Measurements from ENCODE around the gene ATG101. TPM values are rescaled to one million over a fixed set of nuclear protein-coding genes. Genes with fewer than 3 reads are reported as not detected.

Gene ATG101
- polyA plus RNA-seq (ENCODE audit: insufficient read length): 22.0 TPM

GRCh38 chr12:52069327-52070184, at the start of gene ATG101:
Gene ATG101 (plus strand): TSS chr12:52069978. CDS start chr12:52073651, 3,673 bp downstream.
- DNase-seq: peak; percentile 94

- DNase-seq: no peak
Observed at GRCh38 chr12:52020539-52021336, 49.0 kb upstream of the ATG101 start.

GRCh38 chr12:52022841-52023181, 47.0 kb upstream of the ATG101 start:
- no peak for DNase-seq

GRCh38 chr12:52023182-52023975, 46.4 kb upstream of the ATG101 start:
- peak; percentile 77 for DNase-seq

- DNase-seq: no peak
Observed at GRCh38 chr12:52023976-52024688, 45.6 kb upstream of the ATG101 start.

GRCh38 chr12:52024845-52025230, 44.9 kb upstream of the ATG101 start:
- no peak for DNase-seq

GRCh38 chr12:52026263-52026662, 43.5 kb upstream of the ATG101 start:
- no peak for DNase-seq

- DNase-seq: no peak
Observed at GRCh38 chr12:52027085-52027843, 42.5 kb upstream of the ATG101 start.

- DNase-seq: no peak
Observed at GRCh38 chr12:52029685-52030084, 40.1 kb upstream of the ATG101 start.

GRCh38 chr12:52032446-52032803, 37.4 kb upstream of the ATG101 start:
- peak; percentile 87 for DNase-seq

- DNase-seq: peak; percentile 97
Observed at GRCh38 chr12:52032804-52033445, 36.9 kb upstream of the ATG101 start.

- no peak for DNase-seq
Observed at GRCh38 chr12:52033446-52034140, 36.2 kb upstream of the ATG101 start.

GRCh38 chr12:52035190-52035589, 34.6 kb upstream of the ATG101 start:
- peak; percentile 86 for DNase-seq

- no peak for DNase-seq
Observed at GRCh38 chr12:52035926-52036325, 33.9 kb upstream of the ATG101 start.

GRCh38 chr12:52036587-52037171, 33.1 kb upstream of the ATG101 start:
- DNase-seq: peak; percentile 92

GRCh38 chr12:52037248-52037861, 32.4 kb upstream of the ATG101 start:
- no peak for DNase-seq

- DNase-seq: no peak
Observed at GRCh38 chr12:52038447-52038846, 31.3 kb upstream of the ATG101 start.

GRCh38 chr12:52041035-52041434, 28.7 kb upstream of the ATG101 start:
- no peak for DNase-seq

GRCh38 chr12:52041695-52042123, 28.1 kb upstream of the ATG101 start:
- no peak for DNase-seq
